GM13977 (cell line): ENCODE results near the gene TOR4A.

Experiments
- DNase-seq: peaks from one replicate; pipeline ENCODE4 v3.0.0; 2012; ENCODE audit warnings: low spot score
- in situ Hi-C: fragments of 300-500 bp; cut with MboI; formaldehyde crosslinking; loops from one replicate; pipeline ENCODE4 v1.12.0; 2022; ENCODE audit warnings: low sequenced_read_pairs, low pct_unique_long_range_greater_than_20kb, mixed read lengths, inconsistent platforms; ENCODE audit not compliant: unreplicated experiment
- TF ChIP-seq, protein P1 (sequence below): IDR thresholded peaks from 2 replicates; pipeline ENCODE4 v1.5.1; 2012; ENCODE audit warnings: mild to moderate bottlenecking, control low read depth; ENCODE audit not compliant: insufficient read depth; ENCODE audit errors: extremely low read depth, missing control alignments

TOR4A gene

DNA sequence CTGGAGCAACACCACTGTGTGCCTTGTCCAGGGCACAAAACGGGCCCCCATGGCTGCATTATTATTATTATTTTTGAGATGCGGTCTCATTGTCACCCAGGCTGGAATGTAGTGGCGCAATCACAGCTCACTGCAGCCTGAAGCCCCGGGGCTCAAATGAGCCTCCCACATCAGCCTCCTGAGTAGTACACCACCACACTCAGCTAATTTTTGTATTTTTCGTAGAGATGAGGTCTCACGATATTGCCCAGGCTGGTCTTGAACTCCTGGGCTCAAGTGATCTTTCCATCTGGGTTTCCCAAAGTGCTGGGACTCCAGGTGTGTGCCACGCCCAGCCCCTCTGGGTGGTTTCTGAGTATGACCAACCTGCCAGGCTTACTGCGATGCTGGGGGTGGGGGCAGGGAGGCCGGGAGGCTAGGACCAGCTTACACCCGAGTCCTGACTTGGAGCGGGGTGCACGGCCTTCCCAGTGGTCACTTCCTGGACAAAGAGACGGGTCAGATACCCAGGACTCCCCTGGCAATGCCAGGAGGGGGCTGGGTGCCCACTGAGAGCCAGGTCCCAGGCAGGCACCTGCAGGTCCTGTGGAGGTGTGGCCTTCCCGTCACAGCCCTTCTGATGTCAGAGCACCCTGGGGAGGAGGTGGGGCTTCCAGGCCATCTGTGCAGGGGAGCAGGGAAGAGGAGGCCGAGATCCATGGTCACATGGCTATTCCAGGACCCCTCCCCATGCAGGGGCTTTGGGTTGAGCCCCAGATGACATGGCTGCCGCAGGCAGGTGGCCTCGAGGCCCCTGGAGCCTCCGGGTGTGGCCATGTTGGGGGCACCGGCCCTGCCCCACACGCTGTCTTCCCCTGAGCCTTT, 32.9 kb downstream of the TOR4A start:
- TF ChIP-seq, protein P1, sequence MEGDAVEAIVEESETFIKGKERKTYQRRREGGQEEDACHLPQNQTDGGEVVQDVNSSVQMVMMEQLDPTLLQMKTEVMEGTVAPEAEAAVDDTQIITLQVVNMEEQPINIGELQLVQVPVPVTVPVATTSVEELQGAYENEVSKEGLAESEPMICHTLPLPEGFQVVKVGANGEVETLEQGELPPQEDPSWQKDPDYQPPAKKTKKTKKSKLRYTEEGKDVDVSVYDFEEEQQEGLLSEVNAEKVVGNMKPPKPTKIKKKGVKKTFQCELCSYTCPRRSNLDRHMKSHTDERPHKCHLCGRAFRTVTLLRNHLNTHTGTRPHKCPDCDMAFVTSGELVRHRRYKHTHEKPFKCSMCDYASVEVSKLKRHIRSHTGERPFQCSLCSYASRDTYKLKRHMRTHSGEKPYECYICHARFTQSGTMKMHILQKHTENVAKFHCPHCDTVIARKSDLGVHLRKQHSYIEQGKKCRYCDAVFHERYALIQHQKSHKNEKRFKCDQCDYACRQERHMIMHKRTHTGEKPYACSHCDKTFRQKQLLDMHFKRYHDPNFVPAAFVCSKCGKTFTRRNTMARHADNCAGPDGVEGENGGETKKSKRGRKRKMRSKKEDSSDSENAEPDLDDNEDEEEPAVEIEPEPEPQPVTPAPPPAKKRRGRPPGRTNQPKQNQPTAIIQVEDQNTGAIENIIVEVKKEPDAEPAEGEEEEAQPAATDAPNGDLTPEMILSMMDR: no peak
- in situ Hi-C loops: no loop called here
- DNase-seq: no peak

GRCh38 chr9:137311171-137311985, 33.9 kb downstream of the TOR4A start:
- TF ChIP-seq, protein P1: no peak
- in situ Hi-C loops: no loop called here
- no peak for DNase-seq

GRCh38 chr9:137311986-137312851, 34.7 kb downstream of the TOR4A start:
- in situ Hi-C loops: no loop called here
- no peak for DNase-seq
- TF ChIP-seq, protein P1: no peak

DNA sequence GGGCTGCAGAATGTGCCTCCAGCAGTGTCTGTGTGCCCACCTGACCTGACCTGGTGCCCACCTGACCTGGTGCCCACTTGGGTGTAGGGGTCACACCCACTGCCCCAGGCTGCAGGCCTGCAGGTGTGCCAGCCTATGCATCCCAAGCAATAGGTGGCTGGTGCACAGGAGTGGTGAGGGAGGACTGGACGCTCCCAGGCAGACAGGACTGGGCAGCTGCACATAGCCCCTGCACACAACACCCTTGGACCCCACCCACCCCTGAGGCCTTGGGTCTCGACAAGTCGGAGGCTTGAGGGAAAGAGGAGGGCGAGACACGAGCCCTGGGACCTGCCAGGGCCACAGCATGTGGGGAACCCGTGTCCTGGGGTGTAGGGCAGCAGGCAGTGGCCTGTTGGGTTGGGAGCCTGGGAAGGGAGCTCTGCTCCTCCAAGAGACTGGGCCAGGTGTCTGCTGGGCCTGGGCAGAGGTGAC, 35.4 kb downstream of the TOR4A start:
- in situ Hi-C loops: no loop called here
- no peak for DNase-seq
- TF ChIP-seq, protein P1: no peak

DNA sequence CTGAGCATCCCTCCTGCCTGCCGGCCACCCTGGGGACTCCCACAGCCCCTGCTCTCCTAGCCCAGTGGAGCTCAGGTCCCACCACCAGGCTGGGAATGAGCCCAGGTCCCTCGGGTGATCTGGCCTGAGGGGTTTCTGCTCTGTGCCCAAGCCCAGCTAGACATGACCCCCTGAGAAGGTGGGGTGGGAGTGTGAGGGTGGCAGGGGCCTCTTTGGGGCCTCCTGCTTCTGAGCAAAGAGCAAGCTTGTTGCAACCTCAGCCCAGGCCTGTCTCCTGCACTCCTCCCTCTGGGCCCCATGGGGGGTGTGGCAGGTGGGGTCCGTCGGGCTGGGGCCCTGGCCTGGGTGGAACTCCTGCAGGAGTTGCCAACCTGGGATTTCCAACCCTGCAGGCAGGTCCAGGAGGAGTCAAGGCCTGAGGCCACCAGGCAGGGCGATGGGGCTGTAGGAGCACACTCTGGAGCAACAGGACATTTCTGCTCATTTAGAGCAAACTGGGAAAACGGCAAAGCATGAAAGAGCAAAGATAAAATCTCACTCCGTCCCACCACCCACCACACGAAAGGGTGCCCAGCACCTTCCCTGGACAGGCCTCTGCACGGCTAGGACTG, 35.9 kb downstream of the TOR4A start:
- TF ChIP-seq, protein P1: no peak
- no peak for DNase-seq
- in situ Hi-C loops: no loop called here
